ENCODE results near the gene TMEM184C. TPM values are rescaled to one million over a fixed set of nuclear protein-coding genes. Genes with fewer than 3 reads are reported as not detected.

Gene TMEM184C
- total RNA-seq, 1 experiment from 2014 or later, result 23.3 TPM

DNA sequence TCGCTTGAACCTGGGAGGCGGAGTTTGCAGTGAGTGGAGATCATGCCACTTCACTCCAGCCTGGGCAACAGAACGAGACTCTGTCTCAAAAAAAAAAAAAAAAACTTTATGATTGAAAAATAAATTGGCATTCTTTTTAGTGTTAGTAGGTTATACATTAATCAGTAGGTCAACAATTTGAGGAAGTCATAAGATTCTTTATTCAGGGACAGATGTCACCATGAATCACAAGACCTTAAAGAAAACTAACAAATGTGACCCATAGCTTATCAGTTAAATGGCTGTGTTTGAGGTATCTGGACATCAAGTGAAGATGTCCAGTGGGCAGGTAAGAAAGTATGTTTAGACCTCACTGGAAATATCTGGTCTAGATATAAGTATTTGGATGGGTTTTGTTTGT, 76.0 kb downstream of the TMEM184C start:
- CTCF ChIA-PET, result interaction anchor here (0.7 to 1.0 kb wide), 2 partner anchors 23 to 174 kb away, joined by 4 to 7 read pairs; no protein-coding TSS in a partner anchor
- TF ChIP-seq, protein P1, sequence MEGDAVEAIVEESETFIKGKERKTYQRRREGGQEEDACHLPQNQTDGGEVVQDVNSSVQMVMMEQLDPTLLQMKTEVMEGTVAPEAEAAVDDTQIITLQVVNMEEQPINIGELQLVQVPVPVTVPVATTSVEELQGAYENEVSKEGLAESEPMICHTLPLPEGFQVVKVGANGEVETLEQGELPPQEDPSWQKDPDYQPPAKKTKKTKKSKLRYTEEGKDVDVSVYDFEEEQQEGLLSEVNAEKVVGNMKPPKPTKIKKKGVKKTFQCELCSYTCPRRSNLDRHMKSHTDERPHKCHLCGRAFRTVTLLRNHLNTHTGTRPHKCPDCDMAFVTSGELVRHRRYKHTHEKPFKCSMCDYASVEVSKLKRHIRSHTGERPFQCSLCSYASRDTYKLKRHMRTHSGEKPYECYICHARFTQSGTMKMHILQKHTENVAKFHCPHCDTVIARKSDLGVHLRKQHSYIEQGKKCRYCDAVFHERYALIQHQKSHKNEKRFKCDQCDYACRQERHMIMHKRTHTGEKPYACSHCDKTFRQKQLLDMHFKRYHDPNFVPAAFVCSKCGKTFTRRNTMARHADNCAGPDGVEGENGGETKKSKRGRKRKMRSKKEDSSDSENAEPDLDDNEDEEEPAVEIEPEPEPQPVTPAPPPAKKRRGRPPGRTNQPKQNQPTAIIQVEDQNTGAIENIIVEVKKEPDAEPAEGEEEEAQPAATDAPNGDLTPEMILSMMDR (IDR thresholded peaks at IDR 0.05; ENCODE audit: unreplicated experiment), result no peak
- Mint-ChIP-seq H3K27me3 (ENCODE audit: unreplicated experiment) (no peaks in the 10 kb centered on the region), H3K27ac (ENCODE audit: unreplicated experiment) (peak overlapping the region; percentile 74), H3K36me3 (ENCODE audit: insufficient read depth, unreplicated experiment) (no peaks in the 10 kb centered on the region), H3K4me1 (ENCODE audit: low read depth, unreplicated experiment) (peaks cover 35% of the 10 kb centered on the region), H3K4me3 (ENCODE audit: low read depth, unreplicated experiment) (no peak overlapping the region), H3K9me3 (ENCODE audit: low read depth, unreplicated experiment) (no peaks in the 10 kb centered on the region)
- no peak for DNase-seq
- BruUV-seq (replicated peaks), result no TSS peak
- intact Hi-C loops (cut with micrococcal nuclease; ENCODE audit: unreplicated experiment), result loop anchor here (5.0 kb wide), 1 partner anchor 174 kb away; no protein-coding TSS in a partner anchor

DNA sequence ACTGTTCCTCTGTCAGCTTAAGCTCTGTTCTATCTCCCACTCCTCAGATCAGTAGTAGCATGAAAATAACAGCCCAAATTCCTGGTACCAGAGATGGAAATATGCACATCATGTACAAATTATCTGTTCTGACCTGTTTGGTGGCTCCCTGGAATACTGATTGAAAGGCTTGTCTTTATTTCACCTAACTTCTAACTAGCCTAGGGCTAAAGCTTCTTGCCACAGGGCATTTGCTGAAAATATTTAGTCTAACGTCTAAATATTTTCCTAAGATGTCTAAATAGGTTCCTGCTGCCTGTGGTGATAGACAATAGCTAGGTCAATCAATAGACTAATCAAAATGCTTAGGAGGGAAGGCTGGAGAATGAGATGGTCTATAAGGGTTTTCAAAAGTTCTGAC, 79.7 kb downstream of the TMEM184C start:
- H3K27me3 Mint-ChIP-seq (ENCODE audit: unreplicated experiment), result no peaks in the 10 kb centered on the region
- no TSS peak for BruUV-seq (replicated peaks)
- no peak overlapping the region for H3K4me3 Mint-ChIP-seq (ENCODE audit: low read depth, unreplicated experiment)
- TF ChIP-seq, protein P1 (IDR thresholded peaks at IDR 0.05; ENCODE audit: unreplicated experiment), result no peak
- no peaks in the 10 kb centered on the region for H3K36me3 Mint-ChIP-seq (ENCODE audit: insufficient read depth, unreplicated experiment)
- intact Hi-C loops (cut with micrococcal nuclease; ENCODE audit: unreplicated experiment), result no loop called here
- H3K4me1 Mint-ChIP-seq (ENCODE audit: low read depth, unreplicated experiment), result peaks cover 30% of the 10 kb centered on the region
- H3K27ac Mint-ChIP-seq (ENCODE audit: unreplicated experiment), result no peak overlapping the region
- DNase-seq, result no peak
- CTCF ChIA-PET, result no interaction called here
- H3K9me3 Mint-ChIP-seq (ENCODE audit: low read depth, unreplicated experiment), result no peaks in the 10 kb centered on the region

DNA sequence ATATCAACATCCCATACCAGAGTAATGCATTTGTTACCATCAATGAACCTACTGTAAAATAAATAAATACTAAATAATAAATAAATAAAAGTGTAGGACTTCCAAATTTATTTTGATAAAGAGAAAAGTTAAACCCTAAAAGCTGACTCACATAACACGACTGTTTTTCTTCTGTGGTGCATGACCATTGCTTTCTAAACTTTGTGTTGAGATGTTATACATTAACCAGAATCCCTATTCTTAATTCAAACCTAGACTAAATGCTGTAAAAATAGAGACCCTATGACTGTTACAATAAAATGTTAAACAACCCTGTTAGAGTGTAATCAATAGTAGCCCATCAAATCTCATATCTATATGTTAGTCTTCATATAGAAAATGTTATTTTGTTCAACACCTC, 87.6 kb downstream of the TMEM184C start:
- Mint-ChIP-seq H3K27me3 (ENCODE audit: unreplicated experiment) (no peaks in the 10 kb centered on the region), H3K36me3 (ENCODE audit: insufficient read depth, unreplicated experiment) (no peaks in the 10 kb centered on the region), H3K4me3 (ENCODE audit: low read depth, unreplicated experiment) (no peak overlapping the region), H3K4me1 (ENCODE audit: low read depth, unreplicated experiment) (peaks cover 7% of the 10 kb centered on the region), H3K9me3 (ENCODE audit: low read depth, unreplicated experiment) (no peaks in the 10 kb centered on the region), H3K27ac (ENCODE audit: unreplicated experiment) (no peak overlapping the region)
- intact Hi-C loops (cut with micrococcal nuclease; ENCODE audit: unreplicated experiment), result no loop called here
- BruUV-seq (replicated peaks), result no TSS peak
- no peak for DNase-seq
- TF ChIP-seq, protein P1 (IDR thresholded peaks at IDR 0.05; ENCODE audit: unreplicated experiment), result no peak
- CTCF ChIA-PET, result no interaction called here

DNA sequence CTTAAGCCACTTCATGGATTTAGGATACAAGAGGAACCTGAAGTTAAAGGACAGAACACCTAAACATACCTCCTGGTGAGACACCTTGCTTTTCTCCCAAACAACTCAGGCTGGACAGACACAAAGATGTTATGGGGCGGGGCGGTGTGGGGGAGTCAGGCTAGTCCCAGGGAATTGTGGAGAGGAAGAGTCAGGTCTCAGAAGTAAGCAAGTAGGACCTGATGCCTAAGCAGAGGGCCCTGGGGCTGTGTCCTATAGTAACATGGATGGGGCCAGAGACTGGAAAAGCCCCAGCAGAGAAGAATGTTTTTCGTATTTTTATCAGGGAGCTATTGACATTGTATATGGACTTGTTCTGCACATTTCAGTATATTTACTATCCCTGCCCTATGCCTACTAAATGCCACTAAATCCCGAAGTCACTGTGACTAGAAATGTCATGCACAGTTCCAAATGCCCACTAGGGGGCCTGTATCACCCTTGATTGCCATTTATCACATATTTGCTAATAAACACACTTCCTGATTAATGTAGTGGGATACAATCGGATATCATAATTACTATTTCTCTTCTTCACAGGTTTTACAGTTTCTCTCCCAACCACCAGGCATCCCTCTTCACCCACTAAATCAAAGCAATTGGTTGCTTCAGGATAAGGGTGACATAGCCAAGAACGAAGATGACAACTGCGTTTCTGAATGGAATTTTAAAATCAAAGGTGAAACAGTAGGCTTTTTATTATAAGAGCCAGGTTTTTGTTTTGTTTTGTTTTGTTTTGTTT, 90.9 kb downstream of the TMEM184C start:
- intact Hi-C loops (cut with micrococcal nuclease; ENCODE audit: unreplicated experiment), result loop anchor here (1.0 kb wide), 1 partner anchor 158 kb away; no protein-coding TSS in a partner anchor
- DNase-seq, result peak; percentile 41
- no TSS peak for BruUV-seq (replicated peaks)
- TF ChIP-seq, protein P1 (IDR thresholded peaks at IDR 0.05; ENCODE audit: unreplicated experiment), result peak; percentile 52
- Mint-ChIP-seq H3K4me1 (ENCODE audit: low read depth, unreplicated experiment) (peaks cover 7% of the 10 kb centered on the region), H3K27me3 (ENCODE audit: unreplicated experiment) (no peaks in the 10 kb centered on the region), H3K36me3 (ENCODE audit: insufficient read depth, unreplicated experiment) (no peaks in the 10 kb centered on the region), H3K9me3 (ENCODE audit: low read depth, unreplicated experiment) (no peaks in the 10 kb centered on the region), H3K27ac (ENCODE audit: unreplicated experiment) (no peak overlapping the region), H3K4me3 (ENCODE audit: low read depth, unreplicated experiment) (no peak overlapping the region)
- CTCF ChIA-PET, result interaction anchor here (1.8 kb wide), 1 partner anchor 158 kb away, joined by 12 read pairs; no protein-coding TSS in a partner anchor

Data from Calu3 (cell line).